Measurements from ENCODE around the gene MTHFD1L.

Gene MTHFD1L

GRCh38 chr6:150936021-150936555 is 70.6 kb downstream of the MTHFD1L start:
- no peak overlapping the region for H3K27ac ChIP-seq (ENCODE audit: low read depth, low read length)
- H3K36me3 ChIP-seq (ENCODE audit: control insufficient read depth, insufficient read depth, low read length), result peaks cover 70% of the 10 kb centered on the region

GRCh38 chr6:150937132-150937906 is 71.8 kb downstream of the MTHFD1L start:
- Histone ChIP-seq H3K4me3 (ENCODE audit: low read depth, low read length) (no peak overlapping the region), H3K27ac (ENCODE audit: low read depth, low read length) (no peak overlapping the region), H3K36me3 (ENCODE audit: control insufficient read depth, insufficient read depth, low read length) (peaks cover 72% of the 10 kb centered on the region), H3K4me1 (ENCODE audit: control insufficient read depth, insufficient read depth, low read length) (no peaks in the 10 kb centered on the region), H3K9ac (ENCODE audit: low read depth, low read length) (no peak overlapping the region), H3K27me3 (ENCODE audit: control insufficient read depth, insufficient read depth, low read length) (no peaks in the 10 kb centered on the region), H3K9me3 (ENCODE audit: control insufficient read depth, insufficient read depth, low read length) (no peaks in the 10 kb centered on the region)

More at GRCh38 chr6:150936021-150936555, 70.6 kb downstream of the MTHFD1L start:
- H3K9ac ChIP-seq (ENCODE audit: low read depth, low read length), result no peak overlapping the region
- no peaks in the 10 kb centered on the region for H3K27me3 ChIP-seq (ENCODE audit: control insufficient read depth, insufficient read depth, low read length)
- H3K9me3 ChIP-seq (ENCODE audit: control insufficient read depth, insufficient read depth, low read length), result no peaks in the 10 kb centered on the region
- no peak overlapping the region for H3K4me3 ChIP-seq (ENCODE audit: low read depth, low read length)
- no peaks in the 10 kb centered on the region for H3K4me1 ChIP-seq (ENCODE audit: control insufficient read depth, insufficient read depth, low read length)

- Histone ChIP-seq H3K4me1 (ENCODE audit: control insufficient read depth, insufficient read depth, low read length) (no peaks in the 10 kb centered on the region), H3K9me3 (ENCODE audit: control insufficient read depth, insufficient read depth, low read length) (no peaks in the 10 kb centered on the region), H3K9ac (ENCODE audit: low read depth, low read length) (no peak overlapping the region), H3K36me3 (ENCODE audit: control insufficient read depth, insufficient read depth, low read length) (peaks cover 76% of the 10 kb centered on the region), H3K27ac (ENCODE audit: low read depth, low read length) (no peak overlapping the region), H3K27me3 (ENCODE audit: control insufficient read depth, insufficient read depth, low read length) (no peaks in the 10 kb centered on the region), H3K4me3 (ENCODE audit: low read depth, low read length) (no peak overlapping the region)
Observed at GRCh38 chr6:150939399-150939798, 73.9 kb downstream of the MTHFD1L start.

- Histone ChIP-seq H3K9me3 (ENCODE audit: control insufficient read depth, insufficient read depth, low read length) (no peaks in the 10 kb centered on the region), H3K36me3 (ENCODE audit: control insufficient read depth, insufficient read depth, low read length) (peaks cover 82% of the 10 kb centered on the region), H3K9ac (ENCODE audit: low read depth, low read length) (no peak overlapping the region), H3K27me3 (ENCODE audit: control insufficient read depth, insufficient read depth, low read length) (no peaks in the 10 kb centered on the region), H3K27ac (ENCODE audit: low read depth, low read length) (no peak overlapping the region), H3K4me1 (ENCODE audit: control insufficient read depth, insufficient read depth, low read length) (no peaks in the 10 kb centered on the region), H3K4me3 (ENCODE audit: low read depth, low read length) (no peak overlapping the region)
Observed at GRCh38 chr6:150940941-150941340, 75.4 kb downstream of the MTHFD1L start.

- H3K27me3 ChIP-seq (ENCODE audit: control insufficient read depth, insufficient read depth, low read length), result no peaks in the 10 kb centered on the region
- peaks cover 78% of the 10 kb centered on the region for H3K36me3 ChIP-seq (ENCODE audit: control insufficient read depth, insufficient read depth, low read length)
- H3K9me3 ChIP-seq (ENCODE audit: control insufficient read depth, insufficient read depth, low read length), result no peaks in the 10 kb centered on the region
- no peak overlapping the region for H3K27ac ChIP-seq (ENCODE audit: low read depth, low read length)
- H3K4me1 ChIP-seq (ENCODE audit: control insufficient read depth, insufficient read depth, low read length), result no peaks in the 10 kb centered on the region
- no peak overlapping the region for H3K9ac ChIP-seq (ENCODE audit: low read depth, low read length)
- no peak overlapping the region for H3K4me3 ChIP-seq (ENCODE audit: low read depth, low read length)
Observed at GRCh38 chr6:150949526-150949925, 84.0 kb downstream of the MTHFD1L start.

GRCh38 chr6:150953851-150954250 is 88.3 kb downstream of the MTHFD1L start:
- Histone ChIP-seq H3K36me3 (ENCODE audit: control insufficient read depth, insufficient read depth, low read length) (peaks cover 85% of the 10 kb centered on the region), H3K9ac (ENCODE audit: low read depth, low read length) (no peak overlapping the region), H3K4me3 (ENCODE audit: low read depth, low read length) (no peak overlapping the region), H3K27ac (ENCODE audit: low read depth, low read length) (no peak overlapping the region), H3K9me3 (ENCODE audit: control insufficient read depth, insufficient read depth, low read length) (no peaks in the 10 kb centered on the region), H3K27me3 (ENCODE audit: control insufficient read depth, insufficient read depth, low read length) (no peaks in the 10 kb centered on the region), H3K4me1 (ENCODE audit: control insufficient read depth, insufficient read depth, low read length) (no peaks in the 10 kb centered on the region)

GRCh38 chr6:150959166-150959565 is 93.7 kb downstream of the MTHFD1L start:
- no peaks in the 10 kb centered on the region for H3K9me3 ChIP-seq (ENCODE audit: control insufficient read depth, insufficient read depth, low read length)
- no peaks in the 10 kb centered on the region for H3K27me3 ChIP-seq (ENCODE audit: control insufficient read depth, insufficient read depth, low read length)
- H3K27ac ChIP-seq (ENCODE audit: low read depth, low read length), result no peak overlapping the region
- peaks cover 69% of the 10 kb centered on the region for H3K36me3 ChIP-seq (ENCODE audit: control insufficient read depth, insufficient read depth, low read length)
- no peaks in the 10 kb centered on the region for H3K4me1 ChIP-seq (ENCODE audit: control insufficient read depth, insufficient read depth, low read length)
- no peak overlapping the region for H3K4me3 ChIP-seq (ENCODE audit: low read depth, low read length)
- no peak overlapping the region for H3K9ac ChIP-seq (ENCODE audit: low read depth, low read length)

GRCh38 chr6:150962436-150962835 is 96.9 kb downstream of the MTHFD1L start:
- Histone ChIP-seq H3K36me3 (ENCODE audit: control insufficient read depth, insufficient read depth, low read length) (peaks cover 69% of the 10 kb centered on the region), H3K27me3 (ENCODE audit: control insufficient read depth, insufficient read depth, low read length) (no peaks in the 10 kb centered on the region), H3K27ac (ENCODE audit: low read depth, low read length) (no peak overlapping the region), H3K4me1 (ENCODE audit: control insufficient read depth, insufficient read depth, low read length) (no peaks in the 10 kb centered on the region), H3K9ac (ENCODE audit: low read depth, low read length) (no peak overlapping the region), H3K4me3 (ENCODE audit: low read depth, low read length) (no peak overlapping the region), H3K9me3 (ENCODE audit: control insufficient read depth, insufficient read depth, low read length) (no peaks in the 10 kb centered on the region)

- Histone ChIP-seq H3K9ac (ENCODE audit: low read depth, low read length) (no peak overlapping the region), H3K4me3 (ENCODE audit: low read depth, low read length) (no peak overlapping the region), H3K9me3 (ENCODE audit: control insufficient read depth, insufficient read depth, low read length) (no peaks in the 10 kb centered on the region), H3K27ac (ENCODE audit: low read depth, low read length) (no peak overlapping the region), H3K36me3 (ENCODE audit: control insufficient read depth, insufficient read depth, low read length) (peaks cover 54% of the 10 kb centered on the region), H3K27me3 (ENCODE audit: control insufficient read depth, insufficient read depth, low read length) (no peaks in the 10 kb centered on the region), H3K4me1 (ENCODE audit: control insufficient read depth, insufficient read depth, low read length) (no peaks in the 10 kb centered on the region)
Observed at GRCh38 chr6:150964765-150965164, 99.3 kb downstream of the MTHFD1L start.

- H3K9me3 ChIP-seq (ENCODE audit: control insufficient read depth, insufficient read depth, low read length), result no peaks in the 10 kb centered on the region
- H3K27ac ChIP-seq (ENCODE audit: low read depth, low read length), result no peak overlapping the region
- no peak overlapping the region for H3K4me3 ChIP-seq (ENCODE audit: low read depth, low read length)
- H3K4me1 ChIP-seq (ENCODE audit: control insufficient read depth, insufficient read depth, low read length), result no peaks in the 10 kb centered on the region
- no peak overlapping the region for H3K9ac ChIP-seq (ENCODE audit: low read depth, low read length)
- H3K36me3 ChIP-seq (ENCODE audit: control insufficient read depth, insufficient read depth, low read length), result peaks cover 56% of the 10 kb centered on the region
- H3K27me3 ChIP-seq (ENCODE audit: control insufficient read depth, insufficient read depth, low read length), result no peaks in the 10 kb centered on the region
Observed at GRCh38 chr6:150966786-150967185, 101.3 kb downstream of the MTHFD1L start.

- Histone ChIP-seq H3K4me3 (ENCODE audit: low read depth, low read length) (no peak overlapping the region), H3K36me3 (ENCODE audit: control insufficient read depth, insufficient read depth, low read length) (peaks cover 58% of the 10 kb centered on the region), H3K27me3 (ENCODE audit: control insufficient read depth, insufficient read depth, low read length) (no peaks in the 10 kb centered on the region), H3K27ac (ENCODE audit: low read depth, low read length) (no peak overlapping the region), H3K9ac (ENCODE audit: low read depth, low read length) (no peak overlapping the region), H3K9me3 (ENCODE audit: control insufficient read depth, insufficient read depth, low read length) (no peaks in the 10 kb centered on the region), H3K4me1 (ENCODE audit: control insufficient read depth, insufficient read depth, low read length) (no peaks in the 10 kb centered on the region)
Observed at GRCh38 chr6:150967381-150967780, 101.9 kb downstream of the MTHFD1L start.
